ENCODE results near the gene STOX2.

DNA sequence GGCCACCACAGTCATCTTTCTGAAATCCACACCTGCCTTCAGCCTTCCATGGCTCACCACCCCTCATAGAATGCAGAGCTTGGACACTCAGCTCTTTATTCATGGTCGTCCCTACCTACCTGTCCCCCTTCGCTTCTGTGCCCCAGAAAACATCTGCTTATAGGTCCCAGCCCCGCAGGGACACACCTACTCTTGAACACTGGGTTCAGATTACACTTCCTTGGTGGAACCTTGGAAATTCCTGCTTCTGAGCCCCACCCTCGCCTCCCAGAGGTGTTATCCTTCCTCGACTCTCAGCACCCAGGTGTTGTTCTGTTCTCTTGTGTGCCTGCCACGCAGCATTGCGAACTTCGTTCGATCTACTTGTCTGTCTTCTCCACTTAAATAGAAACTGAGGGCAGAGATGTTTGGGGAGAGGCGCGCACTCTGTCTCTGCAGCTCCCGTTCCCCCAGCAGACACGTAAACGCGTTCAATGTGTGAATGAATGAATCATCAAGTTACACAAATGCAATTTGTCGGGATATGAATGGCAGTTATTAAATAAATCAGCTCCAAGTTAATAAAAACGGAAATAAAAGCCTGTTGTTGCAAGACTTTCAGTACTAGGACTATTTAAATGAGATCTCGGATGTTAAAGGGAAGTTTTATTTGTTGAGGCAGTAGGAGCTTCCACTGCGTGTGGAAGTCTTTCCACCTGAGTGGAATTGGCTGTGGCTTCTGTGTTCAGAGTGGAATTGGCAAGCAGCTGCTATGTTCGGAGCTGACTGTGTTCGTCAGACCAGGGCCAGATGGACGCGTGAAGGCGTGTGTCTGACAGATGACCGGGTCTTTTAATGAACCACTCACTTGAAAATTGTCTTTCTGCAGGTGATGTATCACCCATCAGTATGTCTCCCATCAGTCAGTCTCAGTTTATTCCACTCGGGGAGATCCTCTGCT is 95.6 kb downstream of the STOX2 start:
- TF ChIP-seq EZH2phosphoT487 (IDR thresholded peaks at IDR 0.05; ENCODE audit: insufficient read depth, low read depth) (no peak), EZH2 (IDR thresholded peaks at IDR 0.05; ENCODE audit: insufficient read depth, poor library complexity, severe bottlenecking) (no peak)
